A204.1 (cell line): ENCODE data around the gene PRIM1.
"Not testable (repeated sequence)": the region's sequence is repeated elsewhere in the genome, so short reads cannot be mapped to it uniquely, and the experiment has no call there.

Experiments
- FAIRE-seq: peaks from 2 replicates; lab custom pipeline; 2012; peaks lifted over from hg19 to GRCh38; lab: Jason Lieb, UNC

PRIM1 gene

GRCh38 chr12:56760460-56760859, 8.3 kb upstream of the PRIM1 start:
- FAIRE-seq, result no peak

GRCh38 chr12:56759263-56759908, 7.3 kb upstream of the PRIM1 start:
- FAIRE-seq, result no peak

GRCh38 chr12:56758728-56759262, 6.7 kb upstream of the PRIM1 start:
- no peak for FAIRE-seq

GRCh38 chr12:56757971-56758370, 5.8 kb upstream of the PRIM1 start:
- FAIRE-seq, result not testable (repeated sequence)

- FAIRE-seq, result no peak
Observed at GRCh38 chr12:56753566-56753965, 1.4 kb upstream of the PRIM1 start.

GRCh38 chr12:56750596-56750995, 1.5 kb downstream of the PRIM1 start:
- not testable (repeated sequence) for FAIRE-seq

- FAIRE-seq, result no peak
Observed at GRCh38 chr12:56749853-56750252, 2.3 kb downstream of the PRIM1 start.

- FAIRE-seq, result no peak
Observed at GRCh38 chr12:56749359-56749758, 2.8 kb downstream of the PRIM1 start.

- no peak for FAIRE-seq
Observed at GRCh38 chr12:56728139-56728861, 23.8 kb downstream of the PRIM1 start.

- not testable (repeated sequence) for FAIRE-seq
Observed at GRCh38 chr12:56726196-56726675, 25.9 kb downstream of the PRIM1 start.

GRCh38 chr12:56725723-56726102, 26.4 kb downstream of the PRIM1 start:
- FAIRE-seq, result no peak

- peak; percentile 96 for FAIRE-seq
Observed at GRCh38 chr12:56724972-56725722, 27.0 kb downstream of the PRIM1 start, which contains the start of gene NACA. TSS of gene NACA (minus strand) at chr12:56725299. CDS start at chr12:56724521, 778 bp downstream.

GRCh38 chr12:56724701-56724971, 27.5 kb downstream of the PRIM1 start:
- no peak for FAIRE-seq

- FAIRE-seq, result no peak
Observed at GRCh38 chr12:56723889-56724700, 28.0 kb downstream of the PRIM1 start.

- no peak for FAIRE-seq
Observed at GRCh38 chr12:56723352-56723751, 28.8 kb downstream of the PRIM1 start.

- no peak for FAIRE-seq
Observed at GRCh38 chr12:56722832-56723231, 29.3 kb downstream of the PRIM1 start.

GRCh38 chr12:56721721-56722120, 30.4 kb downstream of the PRIM1 start:
- FAIRE-seq, result no peak

GRCh38 chr12:56721216-56721615, 30.9 kb downstream of the PRIM1 start:
- FAIRE-seq, result no peak

GRCh38 chr12:56720731-56721151, 31.4 kb downstream of the PRIM1 start:
- no peak for FAIRE-seq

GRCh38 chr12:56719056-56719455, 33.1 kb downstream of the PRIM1 start:
- FAIRE-seq, result no peak

- FAIRE-seq, result no peak
Observed at GRCh38 chr12:56718636-56719035, 33.5 kb downstream of the PRIM1 start.

- FAIRE-seq, result no peak
Observed at GRCh38 chr12:56718149-56718548, 34.0 kb downstream of the PRIM1 start.
